ENCODE data around the gene CD22. TPM values are rescaled to one million over a fixed set of nuclear protein-coding genes. Genes with fewer than 3 reads are reported as not detected.
"Not testable (repeated sequence)": the region's sequence is repeated elsewhere in the genome, so short reads cannot be mapped to it uniquely, and the experiment has no call there.

Gene CD22
- total RNA-seq, 1 experiment from 2014 or later, result not detected

GRCh38 chr19:35285095-35285449, 43.9 kb upstream of the CD22 start:
- H3K79me2 ChIP-seq (ENCODE audit: insufficient read depth, low read length), result no peaks in the 10 kb centered on the region
- no peaks in the 10 kb centered on the region; the same call in 1 of the 2 replicates for H3K4me1 ChIP-seq (ENCODE audit: insufficient read depth, low read length)
- no peak overlapping the region for H2BK12ac ChIP-seq (ENCODE audit: insufficient read length, low read depth, low read length)
- no peak overlapping the region for H3K18ac ChIP-seq (ENCODE audit: insufficient read length, low read depth, low read length)
- no peak overlapping the region for H2BK20ac ChIP-seq (ENCODE audit: low read depth, low read length, poor library complexity, severe bottlenecking)
- no peaks in the 10 kb centered on the region for H3K9me3 ChIP-seq (ENCODE audit: control insufficient read depth, low read depth, low read length)
- no peak overlapping the region for H3K23ac ChIP-seq (ENCODE audit: insufficient read length, low read depth, low read length)
- no peaks in the 10 kb centered on the region for H3K9me3 Mint-ChIP-seq
- 0 out of 2 replicates have a peak overlapping the region, but pooled peaks have one; percentile 63 for H3K14ac ChIP-seq (ENCODE audit: insufficient read depth, low read length)
- no peak overlapping the region for H3K27ac ChIP-seq (ENCODE audit: insufficient read length, low read depth, low read length)
- no peak for DNase-seq
- WGBS (ENCODE audit: extremely low coverage, insufficient read length, low lambda C conversion rate), result no CpG with 5 or more reads among the region's 1 CpG
- peaks cover 11 to 24% of the 10 kb centered on the region in 2 experiments for H3K4me1 Mint-ChIP-seq
- H2AFZ ChIP-seq (ENCODE audit: low read length), result peak overlapping the region; percentile 59
- H4K20me1 ChIP-seq (ENCODE audit: control insufficient read depth, insufficient read depth, insufficient read length), result no peaks in the 10 kb centered on the region
- H2AK5ac ChIP-seq (ENCODE audit: insufficient read length, low read length), result no peak overlapping the region
- peak overlapping the region; percentile 82 for H4K8ac ChIP-seq (replicated peaks; ENCODE audit: insufficient read length, low read depth, low read length)
- no peak overlapping the region for H3K4me3 Mint-ChIP-seq
- no peak overlapping the region for H4K5ac ChIP-seq (ENCODE audit: insufficient read length, low read depth, low read length)
- peaks cover 20% of the 10 kb centered on the region for H3K27me3 Mint-ChIP-seq (ENCODE audit: low read depth)
- H3K4me2 ChIP-seq (ENCODE audit: insufficient read depth, insufficient read length, low read length), result peak overlapping the region; percentile 35
- H3K56ac ChIP-seq (ENCODE audit: insufficient read length, low read depth, low read length), result no peak overlapping the region
- H2BK15ac ChIP-seq (ENCODE audit: low read depth, low read length), result no peak overlapping the region
- no peak overlapping the region for H3K4ac ChIP-seq (ENCODE audit: low read depth, low read length)
- H3K23me2 ChIP-seq (ENCODE audit: insufficient read length, low read depth, low read length, poor library complexity, severe bottlenecking), result peaks cover 6% of the 10 kb centered on the region
- no peak overlapping the region for H2BK120ac ChIP-seq (ENCODE audit: low read depth, low read length, poor library complexity, severe bottlenecking)
- no peak overlapping the region for H2BK5ac ChIP-seq (ENCODE audit: insufficient read length, low read length)
- no peak overlapping the region for H3K9ac ChIP-seq (ENCODE audit: extremely low read depth, insufficient read length, low read length)
- H3K27ac Mint-ChIP-seq, result no peak overlapping the region; a peak in 2 of 7 replicates
- no peak overlapping the region for H4K91ac ChIP-seq (ENCODE audit: insufficient read length, low read depth, low read length)
- no peaks in the 10 kb centered on the region for H3K36me3 Mint-ChIP-seq (ENCODE audit: insufficient read depth in 1 of 3, low read depth in 3 of 3)
- TF ChIP-seq CTCF (conservative IDR thresholded peaks at IDR 0.05), result no peak
- no peak overlapping the region for H3T11ph ChIP-seq (ENCODE audit: low read length)
- H3K79me1 ChIP-seq (ENCODE audit: insufficient read depth, low read depth, low read length, poor library complexity, severe bottlenecking), result no peaks in the 10 kb centered on the region
- no peaks in the 10 kb centered on the region for H3K27me3 ChIP-seq (ENCODE audit: insufficient read depth, low read length)

- H3K79me1 ChIP-seq (ENCODE audit: insufficient read depth, low read depth, low read length, poor library complexity, severe bottlenecking); H2BK5ac ChIP-seq (ENCODE audit: insufficient read length, low read length); DNase-seq; H3K18ac ChIP-seq (ENCODE audit: insufficient read length, low read depth, low read length); H3K27ac ChIP-seq (ENCODE audit: insufficient read length, low read depth, low read length); H3K79me2 ChIP-seq (ENCODE audit: insufficient read depth, low read length); H2BK15ac ChIP-seq (ENCODE audit: low read depth, low read length); H3K27me3 ChIP-seq (ENCODE audit: insufficient read depth, low read length); H3K36me3 Mint-ChIP-seq (ENCODE audit: insufficient read depth in 1 of 3, low read depth in 3 of 3); H3K23ac ChIP-seq (ENCODE audit: insufficient read length, low read depth, low read length); H4K8ac ChIP-seq (replicated peaks; ENCODE audit: insufficient read length, low read depth, low read length); H3K9me3 Mint-ChIP-seq; H3K4ac ChIP-seq (ENCODE audit: low read depth, low read length); H3K56ac ChIP-seq (ENCODE audit: insufficient read length, low read depth, low read length); H2BK120ac ChIP-seq (ENCODE audit: low read depth, low read length, poor library complexity, severe bottlenecking); H2AK5ac ChIP-seq (ENCODE audit: insufficient read length, low read length); H3K9ac ChIP-seq (ENCODE audit: extremely low read depth, insufficient read length, low read length); H3K14ac ChIP-seq (ENCODE audit: insufficient read depth, low read length); H3K23me2 ChIP-seq (ENCODE audit: insufficient read length, low read depth, low read length, poor library complexity, severe bottlenecking); H3K4me2 ChIP-seq (ENCODE audit: insufficient read depth, insufficient read length, low read length); H3K27ac Mint-ChIP-seq; H2BK12ac ChIP-seq (ENCODE audit: insufficient read length, low read depth, low read length); H2BK20ac ChIP-seq (ENCODE audit: low read depth, low read length, poor library complexity, severe bottlenecking); H3K4me3 Mint-ChIP-seq; H4K91ac ChIP-seq (ENCODE audit: insufficient read length, low read depth, low read length); H3T11ph ChIP-seq (ENCODE audit: low read length); H3K4me1 ChIP-seq (ENCODE audit: insufficient read depth, low read length); H2AFZ ChIP-seq (ENCODE audit: low read length); H3K9me3 ChIP-seq (ENCODE audit: control insufficient read depth, low read depth, low read length); H4K5ac ChIP-seq (ENCODE audit: insufficient read length, low read depth, low read length); H4K20me1 ChIP-seq (ENCODE audit: control insufficient read depth, insufficient read depth, insufficient read length): not testable (repeated sequence)
- H3K27me3 Mint-ChIP-seq (ENCODE audit: low read depth), result peaks cover 20% of the 10 kb centered on the region
- WGBS (ENCODE audit: extremely low coverage, insufficient read length, low lambda C conversion rate), result no CpG with 5 or more reads among the region's 3 CpGs
- H3K4me1 Mint-ChIP-seq, result peaks cover 12 to 25% of the 10 kb centered on the region in 2 experiments
Observed at GRCh38 chr19:35285465-35285864, 43.5 kb upstream of the CD22 start.

Measured in H9 (cell line).